HEK293 (cell line): Measurements from ENCODE around the gene UBL5.
A peak's percentile ranks its signal among the peaks of the same experiment; 100 is the strongest.

ENCODE experiments used
- CTCF ChIA-PET: fragments of 350-600 bp; formaldehyde crosslinking; extraction: SDS; loops from one replicate; lab custom pipeline; 2021; ENCODE audit warnings: antibody characterized with exemption; lab: Yijun Ruan, JAX
- POLR2A ChIA-PET: fragments of 300-600 bp; formaldehyde crosslinking; extraction: SDS; loops from one replicate; lab custom pipeline; 2020; ENCODE audit warnings: antibody characterized with exemption, inconsistent platforms; lab: Yijun Ruan, JAX
- H3K27ac ChIP-seq: fragments of 200-500 bp; sonication (Bioruptor generic); 2 replicates; pipeline ENCODE4 v1.5.1; 2014; ENCODE audit warnings: low read depth, low read length, control low read depth, inconsistent platforms; ENCODE audit errors: extremely low read depth
- H3K36me3 ChIP-seq, 2 experiments: fragments of 200-500 bp in 1 of 2; sonication (Bioruptor generic) in 1 of 2; 1 replicate in 1 of 2; 2 replicates in 1 of 2; pipeline ENCODE4 v1.5.1; 2014 to 2017; ENCODE audit warnings: inconsistent platforms in 2 of 2, low read length in 2 of 2; ENCODE audit not compliant: control insufficient read depth in 2 of 2, insufficient read depth in 1 of 2
- H3K4me1 ChIP-seq: fragments of 200-500 bp; sonication (Bioruptor generic); 2 replicates; pipeline ENCODE4 v1.5.1; 2014; ENCODE audit warnings: mild to moderate bottlenecking, low read length, inconsistent platforms; ENCODE audit not compliant: control insufficient read depth, insufficient read depth
- H3K4me3 ChIP-seq: 2 replicates; pipeline ENCODE4 v1.5.1; 2011; ENCODE audit warnings: low read depth, mild to moderate bottlenecking, control low read depth, low read length, moderate library complexity
- H3K9me3 ChIP-seq: fragments of 200-500 bp; sonication (Bioruptor generic); 2 replicates; pipeline ENCODE4 v1.5.1; 2014; ENCODE audit warnings: low read depth, low read length, inconsistent platforms; ENCODE audit not compliant: control insufficient read depth, insufficient read depth
- KLF1 ChIP-seq: fragments of 450-650 bp; formaldehyde crosslinking; IDR thresholded peaks from 2 replicates; pipeline ENCODE4 v1.5.1; 2016; ENCODE audit warnings: missing biosample characterization, missing genetic modification characterization
- MYNN ChIP-seq: fragments of 450-650 bp; formaldehyde crosslinking; IDR thresholded peaks from 2 replicates; pipeline ENCODE4 v1.5.1; 2016; ENCODE audit warnings: missing biosample characterization, missing genetic modification characterization, borderline replicate concordance
- ZNF169 ChIP-seq: fragments of 450-650 bp; formaldehyde crosslinking; IDR thresholded peaks from 2 replicates; pipeline ENCODE4 v1.5.1; 2016; ENCODE audit warnings: missing biosample characterization, missing genetic modification characterization
- ZNF280C ChIP-seq: fragments of 450-650 bp; formaldehyde crosslinking; IDR thresholded peaks from 2 replicates; pipeline ENCODE4 v1.5.1; 2016; ENCODE audit warnings: missing biosample characterization, missing genetic modification characterization
- ZNF311 ChIP-seq: fragments of 450-650 bp; formaldehyde crosslinking; IDR thresholded peaks from 2 replicates; pipeline ENCODE4 v1.5.1; 2017; ENCODE audit warnings: missing biosample characterization, missing genetic modification characterization, borderline replicate concordance
- ZNF521 ChIP-seq: fragments of 450-650 bp; formaldehyde crosslinking; IDR thresholded peaks from 2 replicates; pipeline ENCODE4 v1.5.1; 2017; ENCODE audit warnings: missing biosample characterization, mild to moderate bottlenecking, missing genetic modification characterization
- ZSCAN23 ChIP-seq: fragments of 450-650 bp; formaldehyde crosslinking; IDR thresholded peaks from 2 replicates; pipeline ENCODE4 v1.5.1; 2016; ENCODE audit warnings: missing biosample characterization, missing genetic modification characterization
- TF ChIP-seq, protein P1 (sequence below): fragments of 450-650 bp; formaldehyde crosslinking; IDR thresholded peaks from 2 replicates; pipeline ENCODE4 v1.5.1; 2016; ENCODE audit warnings: missing biosample characterization, missing genetic modification characterization, borderline replicate concordance
- TF ChIP-seq, protein P2 (sequence below): fragments of 450-650 bp; IDR thresholded peaks from 2 replicates; pipeline ENCODE4 v1.5.1; 2018; ENCODE audit warnings: missing biosample characterization, mild to moderate bottlenecking, missing genetic modification characterization
- TF ChIP-seq, protein P3 (sequence below): fragments of 450-650 bp; formaldehyde crosslinking; IDR thresholded peaks from 2 replicates; pipeline ENCODE4 v1.5.1; 2016; ENCODE audit warnings: missing biosample characterization, missing genetic modification characterization
- TF ChIP-seq, protein P4 (sequence below): fragments of 450-650 bp; formaldehyde crosslinking; IDR thresholded peaks from 2 replicates; pipeline ENCODE4 v1.5.1; 2017; ENCODE audit warnings: missing biosample characterization, missing genetic modification characterization
- TF ChIP-seq, protein P5 (sequence below): fragments of 450-650 bp; formaldehyde crosslinking; IDR thresholded peaks from 2 replicates; pipeline ENCODE4 v1.5.1; 2016; ENCODE audit warnings: missing biosample characterization, missing genetic modification characterization
- TF ChIP-seq, protein P6 (sequence below): fragments of 450-650 bp; formaldehyde crosslinking; IDR thresholded peaks from 2 replicates; pipeline ENCODE4 v1.5.1; 2016; ENCODE audit warnings: missing biosample characterization, missing genetic modification characterization, low read depth

Gene UBL5

DNA sequence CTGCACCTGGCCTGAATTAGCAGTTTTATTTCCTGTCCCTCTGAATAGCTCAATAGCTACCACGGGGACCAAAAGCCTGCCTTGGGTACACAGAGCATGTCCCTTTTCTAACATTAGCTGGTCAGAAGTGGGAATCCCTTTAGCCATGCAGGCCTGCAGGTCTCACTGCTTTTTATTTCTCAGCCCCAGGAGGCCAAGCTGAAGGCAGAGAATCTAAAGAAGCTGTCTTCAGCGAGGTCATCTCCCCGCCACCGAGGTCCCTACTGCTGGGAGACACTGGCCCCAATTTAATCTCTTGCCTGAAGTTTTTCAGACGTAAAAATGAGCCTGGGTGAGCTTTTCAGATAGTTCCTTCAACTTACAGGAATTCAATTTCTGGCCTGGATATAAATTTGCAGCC lies 48.1 kb downstream of the UBL5 start:
- Histone ChIP-seq H3K27ac (no peak overlapping the region), H3K4me3 (no peak overlapping the region), H3K9me3 (no peaks in the 10 kb centered on the region), H3K4me1 (no peaks in the 10 kb centered on the region), H3K36me3 (no peaks in the 10 kb centered on the region)
- TF ChIP-seq, protein P1, sequence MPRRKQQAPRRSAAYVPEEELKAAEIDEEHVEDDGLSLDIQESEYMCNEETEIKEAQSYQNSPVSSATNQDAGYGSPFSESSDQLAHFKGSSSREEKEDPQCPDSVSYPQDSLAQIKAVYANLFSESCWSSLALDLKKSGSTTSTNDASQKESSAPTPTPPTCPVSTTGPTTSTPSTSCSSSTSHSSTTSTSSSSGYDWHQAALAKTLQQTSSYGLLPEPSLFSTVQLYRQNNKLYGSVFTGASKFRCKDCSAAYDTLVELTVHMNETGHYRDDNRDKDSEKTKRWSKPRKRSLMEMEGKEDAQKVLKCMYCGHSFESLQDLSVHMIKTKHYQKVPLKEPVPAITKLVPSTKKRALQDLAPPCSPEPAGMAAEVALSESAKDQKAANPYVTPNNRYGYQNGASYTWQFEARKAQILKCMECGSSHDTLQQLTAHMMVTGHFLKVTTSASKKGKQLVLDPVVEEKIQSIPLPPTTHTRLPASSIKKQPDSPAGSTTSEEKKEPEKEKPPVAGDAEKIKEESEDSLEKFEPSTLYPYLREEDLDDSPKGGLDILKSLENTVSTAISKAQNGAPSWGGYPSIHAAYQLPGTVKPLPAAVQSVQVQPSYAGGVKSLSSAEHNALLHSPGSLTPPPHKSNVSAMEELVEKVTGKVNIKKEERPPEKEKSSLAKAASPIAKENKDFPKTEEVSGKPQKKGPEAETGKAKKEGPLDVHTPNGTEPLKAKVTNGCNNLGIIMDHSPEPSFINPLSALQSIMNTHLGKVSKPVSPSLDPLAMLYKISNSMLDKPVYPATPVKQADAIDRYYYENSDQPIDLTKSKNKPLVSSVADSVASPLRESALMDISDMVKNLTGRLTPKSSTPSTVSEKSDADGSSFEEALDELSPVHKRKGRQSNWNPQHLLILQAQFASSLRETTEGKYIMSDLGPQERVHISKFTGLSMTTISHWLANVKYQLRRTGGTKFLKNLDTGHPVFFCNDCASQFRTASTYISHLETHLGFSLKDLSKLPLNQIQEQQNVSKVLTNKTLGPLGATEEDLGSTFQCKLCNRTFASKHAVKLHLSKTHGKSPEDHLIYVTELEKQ (tag by site-specific recombination) = no peak
- TF ChIP-seq ZSCAN23 (tag by site-specific recombination) (no peak), MYNN (tag by site-specific recombination) (no peak), ZNF311 (tag by site-specific recombination) (no peak), KLF1 (no peak), ZNF280C (tag by site-specific recombination) (no peak)
- TF ChIP-seq, protein P2, sequence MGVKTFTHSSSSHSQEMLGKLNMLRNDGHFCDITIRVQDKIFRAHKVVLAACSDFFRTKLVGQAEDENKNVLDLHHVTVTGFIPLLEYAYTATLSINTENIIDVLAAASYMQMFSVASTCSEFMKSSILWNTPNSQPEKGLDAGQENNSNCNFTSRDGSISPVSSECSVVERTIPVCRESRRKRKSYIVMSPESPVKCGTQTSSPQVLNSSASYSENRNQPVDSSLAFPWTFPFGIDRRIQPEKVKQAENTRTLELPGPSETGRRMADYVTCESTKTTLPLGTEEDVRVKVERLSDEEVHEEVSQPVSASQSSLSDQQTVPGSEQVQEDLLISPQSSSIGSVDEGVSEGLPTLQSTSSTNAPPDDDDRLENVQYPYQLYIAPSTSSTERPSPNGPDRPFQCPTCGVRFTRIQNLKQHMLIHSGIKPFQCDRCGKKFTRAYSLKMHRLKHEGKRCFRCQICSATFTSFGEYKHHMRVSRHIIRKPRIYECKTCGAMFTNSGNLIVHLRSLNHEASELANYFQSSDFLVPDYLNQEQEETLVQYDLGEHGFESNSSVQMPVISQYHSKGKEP (tag by site-specific recombination) = no peak
- TF ChIP-seq, protein P3, sequence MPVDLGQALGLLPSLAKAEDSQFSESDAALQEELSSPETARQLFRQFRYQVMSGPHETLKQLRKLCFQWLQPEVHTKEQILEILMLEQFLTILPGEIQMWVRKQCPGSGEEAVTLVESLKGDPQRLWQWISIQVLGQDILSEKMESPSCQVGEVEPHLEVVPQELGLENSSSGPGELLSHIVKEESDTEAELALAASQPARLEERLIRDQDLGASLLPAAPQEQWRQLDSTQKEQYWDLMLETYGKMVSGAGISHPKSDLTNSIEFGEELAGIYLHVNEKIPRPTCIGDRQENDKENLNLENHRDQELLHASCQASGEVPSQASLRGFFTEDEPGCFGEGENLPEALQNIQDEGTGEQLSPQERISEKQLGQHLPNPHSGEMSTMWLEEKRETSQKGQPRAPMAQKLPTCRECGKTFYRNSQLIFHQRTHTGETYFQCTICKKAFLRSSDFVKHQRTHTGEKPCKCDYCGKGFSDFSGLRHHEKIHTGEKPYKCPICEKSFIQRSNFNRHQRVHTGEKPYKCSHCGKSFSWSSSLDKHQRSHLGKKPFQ (tag by site-specific recombination) = no peak
- ChIA-PET CTCF (no interaction called here), POLR2A (interaction anchor here (0.6 kb wide), 1 partner anchor 13 kb away, joined by 3 read pairs; no protein-coding TSS in a partner anchor)

- POLR2A ChIA-PET = interaction anchor here (0.6 kb wide), 1 partner anchor 568 kb away, joined by 4 read pairs; the partner anchor contains the start of gene ZNF699
- no peaks in the 10 kb centered on the region for H3K4me1 ChIP-seq
- H3K4me3 ChIP-seq = no peak overlapping the region
- no peaks in the 10 kb centered on the region for H3K9me3 ChIP-seq
- no peak overlapping the region for H3K27ac ChIP-seq
- H3K36me3 ChIP-seq = no peaks in the 10 kb centered on the region
- CTCF ChIA-PET = no interaction called here
- TF ChIP-seq, protein P4, sequence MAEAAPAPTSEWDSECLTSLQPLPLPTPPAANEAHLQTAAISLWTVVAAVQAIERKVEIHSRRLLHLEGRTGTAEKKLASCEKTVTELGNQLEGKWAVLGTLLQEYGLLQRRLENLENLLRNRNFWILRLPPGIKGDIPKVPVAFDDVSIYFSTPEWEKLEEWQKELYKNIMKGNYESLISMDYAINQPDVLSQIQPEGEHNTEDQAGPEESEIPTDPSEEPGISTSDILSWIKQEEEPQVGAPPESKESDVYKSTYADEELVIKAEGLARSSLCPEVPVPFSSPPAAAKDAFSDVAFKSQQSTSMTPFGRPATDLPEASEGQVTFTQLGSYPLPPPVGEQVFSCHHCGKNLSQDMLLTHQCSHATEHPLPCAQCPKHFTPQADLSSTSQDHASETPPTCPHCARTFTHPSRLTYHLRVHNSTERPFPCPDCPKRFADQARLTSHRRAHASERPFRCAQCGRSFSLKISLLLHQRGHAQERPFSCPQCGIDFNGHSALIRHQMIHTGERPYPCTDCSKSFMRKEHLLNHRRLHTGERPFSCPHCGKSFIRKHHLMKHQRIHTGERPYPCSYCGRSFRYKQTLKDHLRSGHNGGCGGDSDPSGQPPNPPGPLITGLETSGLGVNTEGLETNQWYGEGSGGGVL (tag by site-specific recombination) = no peak
- TF ChIP-seq, protein P5, sequence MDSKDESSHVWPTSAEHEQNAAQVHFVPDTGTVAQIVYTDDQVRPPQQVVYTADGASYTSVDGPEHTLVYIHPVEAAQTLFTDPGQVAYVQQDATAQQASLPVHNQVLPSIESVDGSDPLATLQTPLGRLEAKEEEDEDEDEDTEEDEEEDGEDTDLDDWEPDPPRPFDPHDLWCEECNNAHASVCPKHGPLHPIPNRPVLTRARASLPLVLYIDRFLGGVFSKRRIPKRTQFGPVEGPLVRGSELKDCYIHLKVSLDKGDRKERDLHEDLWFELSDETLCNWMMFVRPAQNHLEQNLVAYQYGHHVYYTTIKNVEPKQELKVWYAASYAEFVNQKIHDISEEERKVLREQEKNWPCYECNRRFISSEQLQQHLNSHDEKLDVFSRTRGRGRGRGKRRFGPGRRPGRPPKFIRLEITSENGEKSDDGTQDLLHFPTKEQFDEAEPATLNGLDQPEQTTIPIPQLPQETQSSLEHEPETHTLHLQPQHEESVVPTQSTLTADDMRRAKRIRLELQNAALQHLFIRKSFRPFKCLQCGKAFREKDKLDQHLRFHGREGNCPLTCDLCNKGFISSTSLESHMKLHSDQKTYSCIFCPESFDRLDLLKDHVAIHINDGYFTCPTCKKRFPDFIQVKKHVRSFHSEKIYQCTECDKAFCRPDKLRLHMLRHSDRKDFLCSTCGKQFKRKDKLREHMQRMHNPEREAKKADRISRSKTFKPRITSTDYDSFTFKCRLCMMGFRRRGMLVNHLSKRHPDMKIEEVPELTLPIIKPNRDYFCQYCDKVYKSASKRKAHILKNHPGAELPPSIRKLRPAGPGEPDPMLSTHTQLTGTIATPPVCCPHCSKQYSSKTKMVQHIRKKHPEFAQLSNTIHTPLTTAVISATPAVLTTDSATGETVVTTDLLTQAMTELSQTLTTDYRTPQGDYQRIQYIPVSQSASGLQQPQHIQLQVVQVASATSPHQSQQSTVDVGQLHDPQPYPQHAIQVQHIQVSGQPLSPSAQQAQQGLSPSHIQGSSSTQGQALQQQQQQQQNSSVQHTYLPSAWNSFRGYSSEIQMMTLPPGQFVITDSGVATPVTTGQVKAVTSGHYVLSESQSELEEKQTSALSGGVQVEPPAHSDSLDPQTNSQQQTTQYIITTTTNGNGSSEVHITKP (tag by site-specific recombination) = peak; percentile 21; the same call in 1 of the 2 replicates
- TF ChIP-seq ZNF169 (tag by site-specific recombination) = no peak
- TF ChIP-seq, protein P6, sequence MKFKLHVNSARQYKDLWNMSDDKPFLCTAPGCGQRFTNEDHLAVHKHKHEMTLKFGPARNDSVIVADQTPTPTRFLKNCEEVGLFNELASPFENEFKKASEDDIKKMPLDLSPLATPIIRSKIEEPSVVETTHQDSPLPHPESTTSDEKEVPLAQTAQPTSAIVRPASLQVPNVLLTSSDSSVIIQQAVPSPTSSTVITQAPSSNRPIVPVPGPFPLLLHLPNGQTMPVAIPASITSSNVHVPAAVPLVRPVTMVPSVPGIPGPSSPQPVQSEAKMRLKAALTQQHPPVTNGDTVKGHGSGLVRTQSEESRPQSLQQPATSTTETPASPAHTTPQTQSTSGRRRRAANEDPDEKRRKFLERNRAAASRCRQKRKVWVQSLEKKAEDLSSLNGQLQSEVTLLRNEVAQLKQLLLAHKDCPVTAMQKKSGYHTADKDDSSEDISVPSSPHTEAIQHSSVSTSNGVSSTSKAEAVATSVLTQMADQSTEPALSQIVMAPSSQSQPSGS (tag by site-specific recombination) = no peak
- peak; percentile 53; the same call in 1 of the 2 replicates for TF ChIP-seq KLF1
- TF ChIP-seq ZNF521 (tag by site-specific recombination) = no peak
Measured at GRCh38 chr19:9877780-9878510, 50.2 kb downstream of the UBL5 start.
